Esophagus muscularis mucosa (tissue), 4 donors: ENCODE results near the gene UBR3. TPM values are rescaled to one million over a fixed set of nuclear protein-coding genes. Genes with fewer than 3 reads are reported as not detected.

Experiments used
- DNase-seq: peaks from one replicate; pipeline ENCODE4 v3.0.0-alpha.2; 2017; ENCODE audit errors: extremely low spot score
- H3K27ac ChIP-seq, 4 donors: fragments of 200-600 bp; sonication (generic); replicated peaks in 1 of 4; 1 replicate in 3 of 4; 2 replicates in 1 of 4; pipeline ENCODE4 v1.5.1; 2016 to 2019; ENCODE audit warnings: mild to moderate bottlenecking in 1 of 4
- H3K27me3 ChIP-seq, 4 donors: fragments of 200-600 bp; sonication (generic); one replicate each; pipeline versions ENCODE4 v1.5.1 to v1.6.0; 2016 to 2019
- H3K36me3 ChIP-seq, 4 donors: fragments of 200-600 bp; sonication (generic); one replicate each; pipeline ENCODE4 v1.5.1; 2016 to 2019
- H3K4me1 ChIP-seq, 4 donors: fragments of 200-600 bp; sonication (generic); one replicate each; pipeline ENCODE4 v1.5.1; 2016 to 2019
- H3K4me3 ChIP-seq, 4 donors: fragments of 200-600 bp; sonication (generic); 1 replicate in 2 of 4; 2 replicates in 2 of 4; pipeline ENCODE4 v1.5.1; 2016 to 2019; ENCODE audit warnings: mild to moderate bottlenecking in 4 of 4, moderate library complexity in 1 of 4
- H3K9me3 ChIP-seq, 4 donors: fragments of 200-600 bp; sonication (generic); 1 replicate in 3 of 4; 2 replicates in 1 of 4; pipeline ENCODE4 v1.5.1; 2016 to 2019
- CTCF ChIP-seq, 3 experiments: fragments of 200-600 bp in 2 of 3; fragments of 450-650 bp in 1 of 3; sonication (generic) in 2 of 3; IDR thresholded peaks; one replicate each; pipeline ENCODE4 v1.5.1; 2017 to 2019; ENCODE audit warnings: antibody characterized with exemption in 3 of 3, mild to moderate bottlenecking in 2 of 3, moderate library complexity in 1 of 3
- EP300 ChIP-seq: sonication (generic); formaldehyde crosslinking; IDR thresholded peaks from one replicate; pipeline ENCODE4 v1.6.1; 2017; ENCODE audit warnings: antibody characterized with exemption
- POLR2A ChIP-seq: fragments of 450-650 bp; IDR thresholded peaks from one replicate; pipeline ENCODE4 v1.6.1; 2017; ENCODE audit warnings: antibody characterized with exemption, moderate library complexity, mild to moderate bottlenecking, low read depth
- POLR2AphosphoS5 ChIP-seq, 2 donors: sonication (generic); formaldehyde crosslinking; IDR thresholded peaks; one replicate each; pipeline ENCODE4 v1.6.1; 2017; ENCODE audit warnings: antibody characterized with exemption in 2 of 2
- WGBS: methylation state at CpG from one replicate; pipeline ENCODE4 v1.1.5; 2018; 5-methylcytosine and 5-hydroxymethylcytosine counted together
- intact Hi-C: fragments of 100-400 bp; cut with DNase I; formaldehyde crosslinking; loops from one replicate; pipeline ENCODE4 v1.15.1; 2023
- total RNA-seq, 4 donors: library from RNA; depleted of rRNA; stranded (reverse); fragments of >200 nt; gene quantifications; one replicate each; pipeline versions ENCODE4 v1.1.0 to v1.2.1, GENCODE V29; 2016

Gene UBR3
- total RNA-seq, 4 donors from 2014 or later: 46.1 to 80.2 (median 58.8) TPM

- Histone ChIP-seq H3K4me1 (peaks cover 0 to 17% (median 11%) of the 10 kb centered on the region in 4 donors), H3K4me3 (no peak overlapping the region), H3K36me3 (peaks cover 0 to 6% (median 3%) of the 10 kb centered on the region in 4 donors), H3K27me3 (no peaks in the 10 kb centered on the region), H3K9me3 (no peaks in the 10 kb centered on the region), H3K27ac (no peak overlapping the region)
- WGBS: 85% methylated on average over 2 of the region's 2 CpGs
- DNase-seq: no peak
- TF ChIP-seq CTCF (IDR thresholded peaks at IDR 0.05) (no peak), EP300 (no peak)
- intact Hi-C loops: no loop called here
Measured at GRCh38 chr2:170087413-170087793, 260.1 kb downstream of the UBR3 start.

GRCh38 chr2:170088776-170089175, 261.5 kb downstream of the UBR3 start:
- Histone ChIP-seq H3K27ac (no peak overlapping the region), H3K9me3 (no peaks in the 10 kb centered on the region), H3K4me3 (no peak overlapping the region), H3K36me3 (no peaks in the 10 kb centered on the region), H3K27me3 (no peaks in the 10 kb centered on the region), H3K4me1 (peaks cover 0 to 17% (median 11%) of the 10 kb centered on the region in 4 donors)
- DNase-seq: no peak
- WGBS: 62% methylated on average over 5 of the region's 5 CpGs
- intact Hi-C loops: no loop called here
- TF ChIP-seq POLR2A (no peak), EP300 (no peak), POLR2AphosphoS5 (IDR thresholded peaks at IDR 0.05) (no peak), CTCF (IDR thresholded peaks at IDR 0.05) (no peak)

GRCh38 chr2:170090229-170090628, 263.0 kb downstream of the UBR3 start:
- Histone ChIP-seq H3K4me1 (peaks cover 0 to 17% (median 11%) of the 10 kb centered on the region in 4 donors), H3K27me3 (no peaks in the 10 kb centered on the region), H3K4me3 (no peak overlapping the region), H3K36me3 (no peaks in the 10 kb centered on the region), H3K9me3 (no peaks in the 10 kb centered on the region), H3K27ac (no peak overlapping the region)
- TF ChIP-seq CTCF (IDR thresholded peaks at IDR 0.05) (no peak), POLR2AphosphoS5 (IDR thresholded peaks at IDR 0.05) (no peak), EP300 (no peak), POLR2A (no peak)
- no peak for DNase-seq
- intact Hi-C loops: no loop called here

GRCh38 chr2:170091436-170091835, 264.2 kb downstream of the UBR3 start:
- no peak for TF ChIP-seq EP300
- TF ChIP-seq POLR2AphosphoS5 (IDR thresholded peaks at IDR 0.05): no peak
- no peak for TF ChIP-seq CTCF (IDR thresholded peaks at IDR 0.05)
- no peak for TF ChIP-seq POLR2A
- H3K4me3 ChIP-seq: no peak overlapping the region
- no peaks in the 10 kb centered on the region for H3K27me3 ChIP-seq
- H3K36me3 ChIP-seq: no peaks in the 10 kb centered on the region
- intact Hi-C loops: no loop called here
- H3K4me1 ChIP-seq: peaks cover 0 to 17% (median 11%) of the 10 kb centered on the region in 4 donors
- H3K27ac ChIP-seq: no peak overlapping the region
- no peaks in the 10 kb centered on the region for H3K9me3 ChIP-seq
- 85% methylated on average over 3 of the region's 3 CpGs for WGBS
- DNase-seq: no peak

GRCh38 chr2:170092436-170093060, 265.3 kb downstream of the UBR3 start:
- peaks cover 0 to 5% (median 0%) of the 10 kb centered on the region in 4 donors for H3K9me3 ChIP-seq
- H3K27ac ChIP-seq: no peak overlapping the region
- H3K36me3 ChIP-seq: no peaks in the 10 kb centered on the region
- DNase-seq: no peak
- WGBS: 83% methylated on average over 4 of the region's 4 CpGs
- peaks cover 0 to 17% (median 11%) of the 10 kb centered on the region in 4 donors for H3K4me1 ChIP-seq
- no peak for TF ChIP-seq POLR2AphosphoS5 (IDR thresholded peaks at IDR 0.05)
- no peak for TF ChIP-seq EP300
- TF ChIP-seq POLR2A: no peak
- TF ChIP-seq CTCF (IDR thresholded peaks at IDR 0.05): no peak
- no peaks in the 10 kb centered on the region for H3K27me3 ChIP-seq
- no peak overlapping the region for H3K4me3 ChIP-seq
- intact Hi-C loops: no loop called here
